GM18526 (cell line): Measurements from ENCODE around the gene CEP104.

Experiments used
- POLR2A ChIP-seq: IDR thresholded peaks from 3 replicates; pipeline ENCODE4 v1.6.1; 2011; ENCODE audit not compliant: insufficient read length; ENCODE audit errors: extremely low read depth

Gene CEP104

DNA sequence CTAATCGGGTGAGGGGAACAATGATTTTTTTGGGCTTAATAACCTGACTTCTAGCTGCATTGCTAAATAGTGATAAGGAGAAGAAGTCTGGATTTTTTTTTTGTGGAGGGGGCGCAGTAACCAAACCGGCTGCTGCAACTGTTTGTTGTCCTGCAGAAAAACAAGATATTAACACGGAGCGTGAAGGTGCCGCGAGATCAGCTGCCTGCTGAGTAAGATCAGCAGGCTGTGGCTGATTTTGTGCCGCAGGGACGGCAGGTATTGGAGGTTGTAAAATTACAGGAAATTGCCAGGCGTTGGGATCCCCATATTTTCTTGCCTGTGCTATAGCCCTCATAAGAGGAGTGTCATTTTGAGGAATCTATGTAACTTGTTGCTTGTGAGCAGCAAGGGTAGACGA, 52.0 kb downstream of the CEP104 start:
- no peak for TF ChIP-seq POLR2A

GRCh38 chr1:3803905-3804626, 52.9 kb downstream of the CEP104 start:
- TF ChIP-seq POLR2A, result no peak

GRCh38 chr1:3799976-3800685, 56.9 kb downstream of the CEP104 start:
- no peak for TF ChIP-seq POLR2A

DNA sequence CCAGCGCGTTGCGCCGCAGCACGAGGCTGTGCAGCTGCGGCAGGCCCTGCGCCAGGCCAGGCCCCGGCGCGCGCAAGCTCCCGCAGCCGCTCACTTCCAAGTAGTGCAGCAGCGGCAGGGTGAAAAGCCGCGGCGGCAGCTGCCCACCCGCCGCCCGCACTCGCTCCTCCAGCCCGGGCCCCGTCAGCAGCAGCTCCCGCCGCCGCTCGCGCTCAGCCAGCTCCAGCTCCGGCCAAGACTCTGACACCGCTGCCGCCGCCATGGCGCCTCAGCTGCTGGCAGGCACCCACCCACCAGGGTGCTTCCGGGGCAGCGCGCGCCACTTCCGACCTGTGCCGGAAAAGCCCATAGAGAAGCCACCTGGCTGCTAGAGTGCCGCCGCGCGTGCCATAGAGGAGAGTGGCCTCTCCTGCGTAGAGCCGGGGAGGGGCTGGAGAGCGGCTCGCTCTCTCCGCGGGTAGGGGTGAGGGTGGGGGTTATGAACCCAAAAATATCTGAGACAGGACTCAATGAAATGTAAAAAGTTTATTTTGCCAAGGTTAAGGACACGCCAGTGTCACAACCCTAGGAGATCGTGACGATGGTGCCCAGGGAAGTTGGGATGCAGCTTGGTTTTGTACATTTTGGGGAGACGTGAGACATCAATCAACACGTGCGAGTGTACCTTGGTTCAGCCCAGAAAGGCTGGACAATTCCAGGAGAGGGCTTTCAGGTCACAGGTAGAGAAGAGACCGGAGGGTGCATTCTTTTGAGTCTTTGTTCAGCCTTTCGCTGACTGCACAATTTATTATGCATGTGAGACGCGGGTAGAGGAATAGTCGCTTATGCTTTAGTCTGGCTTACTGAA, 60.6 kb downstream of the CEP104 start, which contains the start of gene LRRC47:
Gene LRRC47 (minus strand): TSS at position 284 of the 847 bp plus-strand sequence. CDS start 22 bp downstream, at position 262.
- peak; percentile 82 for TF ChIP-seq POLR2A

DNA sequence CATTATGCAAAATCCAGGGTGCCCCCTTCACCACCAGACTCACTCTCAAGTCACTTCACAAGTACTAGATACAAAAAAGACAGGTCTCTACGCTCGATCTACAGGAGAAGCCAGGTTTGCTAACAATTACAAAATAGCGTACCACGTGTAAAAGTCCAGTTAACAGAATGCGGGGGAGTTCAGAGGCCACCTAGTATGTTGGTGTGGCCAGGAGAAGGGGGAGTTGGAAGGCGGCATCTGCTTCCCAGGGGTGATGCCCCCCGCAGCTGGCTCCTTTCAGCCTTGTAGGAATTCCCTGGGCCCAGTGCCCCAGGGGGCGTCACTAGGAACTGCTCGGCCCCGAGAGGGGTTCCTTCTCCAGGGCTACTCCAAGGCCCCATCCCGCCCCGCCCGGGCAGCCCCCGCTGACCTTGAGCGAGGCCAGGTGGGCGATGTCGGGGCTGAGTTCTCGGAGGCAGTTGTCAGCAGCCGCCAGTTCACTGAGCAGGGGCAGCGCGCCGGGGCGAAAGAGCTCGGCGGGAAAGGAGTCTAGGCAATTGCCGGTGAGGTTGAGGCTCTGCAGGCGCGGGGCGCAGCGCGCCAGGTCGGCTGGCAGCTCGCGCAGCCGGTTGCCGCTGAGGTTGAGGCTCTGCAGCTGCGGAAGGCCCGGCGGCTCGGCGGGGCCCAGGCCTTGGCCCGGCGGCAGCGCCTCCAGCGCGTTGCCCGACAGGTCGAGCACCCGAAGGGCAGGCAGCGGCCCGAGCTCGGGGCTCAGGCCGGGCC, 61.4 kb downstream of the CEP104 start:
- TF ChIP-seq POLR2A, result no peak

DNA sequence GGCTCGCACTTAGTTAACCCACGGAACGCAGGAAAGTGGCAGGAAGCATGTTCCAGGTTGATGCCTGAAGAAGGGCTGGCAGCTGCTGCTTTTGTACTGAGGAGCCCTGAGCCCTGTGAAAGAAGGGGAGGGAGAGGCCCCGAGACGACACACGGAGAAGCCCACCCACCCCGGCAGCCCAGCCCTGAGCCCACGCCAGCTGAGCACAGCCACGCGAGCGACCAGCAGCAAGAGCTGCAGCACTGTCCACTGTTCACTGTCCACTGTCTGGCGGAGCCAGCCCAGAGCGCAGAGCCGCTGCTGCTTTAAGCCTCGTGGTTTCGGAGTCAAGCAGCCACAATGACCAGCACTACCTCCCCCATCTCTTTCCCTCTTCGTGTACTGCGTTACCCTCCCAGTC, 66.1 kb downstream of the CEP104 start:
- no peak for TF ChIP-seq POLR2A

DNA sequence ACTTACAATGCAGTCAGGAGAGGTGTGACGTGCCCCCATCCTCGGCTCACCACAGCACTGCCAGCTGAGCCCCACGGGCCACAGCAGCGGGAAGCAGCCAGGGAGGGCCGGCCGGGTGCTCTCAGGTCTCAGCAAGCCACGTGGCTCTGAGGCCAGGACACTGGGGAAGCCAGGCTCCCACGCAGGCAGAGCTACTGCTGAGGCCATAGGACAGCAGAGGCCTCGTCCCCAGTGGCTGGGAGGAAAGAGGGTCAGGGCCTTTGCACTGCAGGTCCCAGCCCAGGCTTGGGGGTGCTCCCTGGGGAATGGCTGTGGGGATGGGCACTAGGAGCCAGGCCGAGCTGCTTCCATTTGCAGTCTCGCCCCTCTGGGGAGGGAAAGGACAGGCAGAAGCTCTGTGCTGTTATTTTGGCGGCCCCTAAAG, 66.5 kb downstream of the CEP104 start:
- no peak for TF ChIP-seq POLR2A

DNA sequence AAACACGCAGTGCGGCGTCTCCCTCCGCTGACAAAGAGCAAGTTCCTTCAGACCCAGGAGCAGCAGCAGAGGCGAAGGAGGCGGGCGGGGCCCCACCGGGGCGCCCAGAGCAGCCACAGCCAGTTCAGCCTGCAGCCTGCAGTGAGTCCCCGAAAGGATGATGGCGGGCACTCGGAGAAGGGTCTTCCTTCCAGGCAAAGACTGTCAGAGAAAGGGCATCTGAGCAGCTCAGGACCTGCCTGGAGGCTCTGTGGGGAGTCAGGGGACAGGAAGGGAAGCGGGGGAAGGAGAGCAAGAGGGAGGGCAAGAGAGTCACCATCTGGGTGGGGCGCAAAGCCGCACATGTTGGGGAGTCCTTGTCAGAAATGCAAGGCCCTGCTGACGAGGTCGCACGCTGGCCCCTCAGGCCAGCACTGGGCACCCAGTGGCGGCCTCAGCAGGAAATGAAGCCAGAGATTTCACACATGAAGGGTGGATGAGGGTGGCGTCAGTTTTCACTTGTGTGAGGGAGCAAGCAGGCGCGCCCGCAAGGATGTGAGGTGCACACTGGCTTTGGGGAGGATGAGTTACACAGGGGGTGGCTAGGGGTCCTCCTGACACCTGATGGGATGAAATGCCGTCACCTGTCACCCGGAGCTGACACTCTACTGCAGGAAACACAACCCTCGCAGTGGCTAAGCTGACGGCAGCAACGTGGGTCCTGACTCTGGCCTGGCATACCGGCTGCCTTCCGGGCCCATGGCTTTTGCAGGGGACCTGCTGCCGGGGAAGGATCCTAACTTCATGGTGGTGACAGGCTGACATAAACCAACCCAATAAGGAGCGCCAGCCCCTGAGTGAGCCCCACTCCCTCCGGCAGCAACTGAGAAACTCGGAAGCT, 67.3 kb downstream of the CEP104 start:
- TF ChIP-seq POLR2A, result no peak

DNA sequence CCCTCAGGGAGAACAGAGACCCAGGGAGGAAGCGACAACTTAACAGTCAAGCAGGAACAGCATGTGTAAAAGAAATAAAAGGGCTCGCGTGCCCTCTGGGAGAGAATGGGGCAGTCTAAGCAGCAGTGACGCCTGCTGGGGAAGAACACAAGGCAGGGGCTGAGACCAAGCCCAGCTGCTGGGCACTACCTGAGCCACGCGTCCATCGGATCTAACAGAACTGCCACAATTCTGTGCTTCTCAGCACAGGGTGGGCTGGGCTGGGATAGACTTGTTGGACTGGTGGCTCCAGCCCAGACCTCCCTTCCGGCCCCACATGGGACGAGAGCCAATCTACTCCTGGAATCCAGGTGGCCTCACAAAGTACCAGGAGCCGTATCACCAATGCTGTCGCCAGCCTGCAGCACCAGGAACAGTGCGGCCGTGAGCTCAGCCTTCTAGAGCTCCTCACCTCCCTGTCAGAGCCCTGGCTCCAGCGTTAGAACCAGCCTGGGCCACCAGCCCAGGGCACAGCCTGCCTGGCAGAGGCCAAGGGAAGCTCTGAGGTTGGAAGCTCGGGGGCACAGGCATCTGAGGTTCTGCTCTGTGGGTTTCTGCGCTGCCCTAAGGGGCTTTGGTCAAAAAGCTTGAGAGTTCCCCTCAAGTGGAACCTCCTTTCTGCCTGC, 68.1 kb downstream of the CEP104 start:
- no peak for TF ChIP-seq POLR2A

GRCh38 chr1:3787745-3788605, 69.0 kb downstream of the CEP104 start:
- TF ChIP-seq POLR2A, result no peak

DNA sequence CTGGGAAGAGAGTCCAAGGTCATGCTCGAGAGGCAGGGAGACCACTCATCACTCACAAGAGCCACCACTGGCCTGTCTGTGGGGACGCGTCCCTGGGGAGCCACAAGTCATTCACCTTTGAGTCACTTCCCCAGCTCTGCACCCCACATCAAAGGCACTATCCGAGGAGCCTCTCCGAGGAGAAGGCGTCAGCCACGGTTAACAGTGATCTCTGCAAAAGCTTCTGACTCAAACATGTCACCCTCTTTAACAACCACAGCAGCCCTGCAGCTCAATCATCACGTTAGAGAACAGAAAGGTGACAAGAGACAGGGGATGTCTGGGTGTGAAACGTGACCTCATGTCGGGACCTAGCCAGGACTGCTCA, 69.7 kb downstream of the CEP104 start:
- TF ChIP-seq POLR2A, result no peak

- TF ChIP-seq POLR2A, result no peak
Measured at GRCh38 chr1:3786468-3787348, 70.3 kb downstream of the CEP104 start.
